ENCODE measurements around the gene ITGAD. TPM values are rescaled to one million over a fixed set of nuclear protein-coding genes. Genes with fewer than 3 reads are reported as not detected.

The ITGAD gene
- total and polyA plus RNA-seq, 8 donors: 0.04 to 0.35 (median 0.24) TPM; not detected in 2

- DNase-seq: no peak
- Histone ChIP-seq H3K4me3 (no peak overlapping the region), H3K27me3 (peaks cover 0 to 12% of the 10 kb centered on the region in 2 donors), H3K36me3 (peaks cover 0 to 25% of the 10 kb centered on the region in 2 donors), H3K9me3 (no peaks in the 10 kb centered on the region), H3K4me1 (peaks cover 0 to 56% of the 10 kb centered on the region in 2 donors), H3K27ac (no peak overlapping the region)
- intact Hi-C loops (cut with DNase I): no loop called here
- TF ChIP-seq CTCF (IDR thresholded peaks at IDR 0.05): no peak
- no peak for ATAC-seq
These were observed 28.7 kb upstream of the ITGAD start for GRCh38 chr16:31364421-31364820.

GRCh38 chr16:31365131-31365865, 27.8 kb upstream of the ITGAD start:
- ATAC-seq: no peak
- no peak for TF ChIP-seq CTCF (IDR thresholded peaks at IDR 0.05)
- intact Hi-C loops (cut with DNase I): no loop called here
- Histone ChIP-seq H3K4me3 (no peak overlapping the region), H3K9me3 (no peaks in the 10 kb centered on the region), H3K4me1 (peaks cover 0 to 47% of the 10 kb centered on the region in 2 donors), H3K27ac (no peak overlapping the region), H3K27me3 (peaks cover 0 to 18% of the 10 kb centered on the region in 2 donors), H3K36me3 (peaks cover 0 to 33% of the 10 kb centered on the region in 2 donors)
- DNase-seq: no peak

- Histone ChIP-seq H3K27ac (peak overlapping the region in 1 of 2 donors; percentile 73), H3K4me3 (no peak overlapping the region), H3K9me3 (no peaks in the 10 kb centered on the region), H3K27me3 (peaks cover 0 to 21% of the 10 kb centered on the region in 2 donors), H3K36me3 (peaks cover 0 to 47% of the 10 kb centered on the region in 2 donors), H3K4me1 (peaks cover 0 to 37% of the 10 kb centered on the region in 2 donors)
- DNase-seq (no peak), ATAC-seq (peak; percentile 62)
- intact Hi-C loops (cut with DNase I): no loop called here
- TF ChIP-seq CTCF (IDR thresholded peaks at IDR 0.05): no peak
These were observed 25.3 kb upstream of the ITGAD start for GRCh38 chr16:31367853-31368252.

- Histone ChIP-seq H3K9me3 (peaks cover 0 to 4% of the 10 kb centered on the region in 2 donors), H3K27me3 (peaks cover 0 to 18% of the 10 kb centered on the region in 2 donors), H3K4me1 (peaks cover 0 to 21% of the 10 kb centered on the region in 2 donors), H3K36me3 (peaks cover 0 to 55% of the 10 kb centered on the region in 2 donors), H3K4me3 (no peak overlapping the region), H3K27ac (no peak overlapping the region)
- TF ChIP-seq CTCF (IDR thresholded peaks at IDR 0.05): no peak
- intact Hi-C loops (cut with DNase I): no loop called here
- DNase-seq (no peak), ATAC-seq (no peak)
These were observed 22.1 kb upstream of the ITGAD start for GRCh38 chr16:31371008-31371407.

- intact Hi-C loops (cut with DNase I): no loop called here
- no peak overlapping the region for H3K4me3 ChIP-seq
- H3K27me3 ChIP-seq: peaks cover 0 to 18% of the 10 kb centered on the region in 2 donors
- ATAC-seq (no peak), DNase-seq (no peak)
- H3K4me1 ChIP-seq: peaks cover 0 to 15% of the 10 kb centered on the region in 2 donors
- H3K27ac ChIP-seq: no peak overlapping the region
- peaks cover 0 to 4% of the 10 kb centered on the region in 2 donors for H3K9me3 ChIP-seq
- no peak for TF ChIP-seq CTCF (IDR thresholded peaks at IDR 0.05)
- H3K36me3 ChIP-seq: peaks cover 0 to 63% of the 10 kb centered on the region in 2 donors
These were observed 21.3 kb upstream of the ITGAD start for GRCh38 chr16:31371619-31372484.
